ENCODE measurements around the gene SETDB1.
A peak's percentile ranks its signal among the peaks of the same experiment; 100 is the strongest.

GRCh38 chr1:150979092-150980056 lies 53.2 kb downstream of the SETDB1 start:
- TF ChIP-seq ATF2 (CRISPR knock-in tag; IDR thresholded peaks at IDR 0.05) (peak; percentile 63; the same call in 1 of the 2 replicates), KAT7 (CRISPR knock-in tag; IDR thresholded peaks at IDR 0.05; ENCODE audit: borderline replicate concordance) (0 out of 2 replicates have a peak, but pooled peaks have one; percentile 40), E2F5 (CRISPR knock-in tag; conservative IDR thresholded peaks at IDR 0.05) (no peak), ZMAT5 (CRISPR knock-in tag; IDR thresholded peaks at IDR 0.05; ENCODE audit: borderline replicate concordance, low read depth) (no peak), NR2C2 (CRISPR knock-in tag; IDR thresholded peaks at IDR 0.05; ENCODE audit: borderline replicate concordance) (peak; percentile 50; the same call in 1 of the 2 replicates), ZNF83 (CRISPR knock-in tag; IDR thresholded peaks at IDR 0.05; ENCODE audit: borderline replicate concordance) (no peak), ZNF12 (CRISPR knock-in tag; IDR thresholded peaks at IDR 0.05) (no peak)
